GM12878 (cell line): Measurements from ENCODE around the gene ANKS1A. TPM values are rescaled to one million over a fixed set of nuclear protein-coding genes. Genes with fewer than 3 reads are reported as not detected.

ENCODE experiments used
- ATAC-seq: fragments of 200-7000 bp; cut with Tn5 transposase; 3 replicates; pipeline ENCODE4 v1.9.1; 2020; ENCODE audit warnings: mild to moderate bottlenecking, moderate library complexity
- BruUV-seq: library from RNA; stranded (reverse); fragments of 400-500 nt; replicated peaks from 2 replicates; lab custom pipeline; 2021; lab: Mats Ljungman, UMichigan
- CTCF ChIA-PET: fragments of 300-600 bp; sonication (Branson Sonifier 250); formaldehyde crosslinking; extraction: SDS; loops from one replicate; lab custom pipeline; 2021; ENCODE audit warnings: inconsistent platforms; lab: Yijun Ruan, JAX
- POLR2A ChIA-PET: fragments of 350-600 bp; formaldehyde crosslinking; extraction: SDS; loops from one replicate; lab custom pipeline; 2021; ENCODE audit warnings: inconsistent platforms; lab: Charles Lee
- RAD21 ChIA-PET: fragments of 300-600 bp; sonication (Branson Sonifier 250); formaldehyde crosslinking; loops from one replicate; lab custom pipeline; 2023; ENCODE audit warnings: antibody characterized with exemption; ENCODE audit not compliant: unreplicated experiment; lab: Charles Lee
- SMC1A ChIA-PET: fragments of 300-600 bp; sonication (Branson Sonifier 250); formaldehyde crosslinking; loops from one replicate; lab custom pipeline; 2023; ENCODE audit not compliant: unreplicated experiment, uncharacterized antibody; lab: Charles Lee
- DNase-seq: peaks from one replicate; pipeline ENCODE4 v3.0.0-alpha.2; 2011; ENCODE audit warnings: low read depth, low spot score
- FAIRE-seq: peaks from 3 replicates; lab custom pipeline; 2011; peaks lifted over from hg19 to GRCh38; lab: Jason Lieb, UNC
- H2AFZ ChIP-seq: 2 replicates; pipeline ENCODE4 v1.6.0; 2011; ENCODE audit warnings: low read depth, low read length, control low read depth; ENCODE audit not compliant: control insufficient read depth
- H3K27ac ChIP-seq: 2 replicates; pipeline ENCODE4 v1.5.1; 2011; ENCODE audit warnings: control low read depth; ENCODE audit not compliant: control insufficient read depth, insufficient read depth
- H3K27me3 ChIP-seq, 2 experiments: replicated peaks in 1 of 2; 2 replicates each; pipeline versions ENCODE4 v1.6.0 to v1.6.1; 2011; ENCODE audit warnings: low read length in 1 of 2; ENCODE audit not compliant: control insufficient read depth in 2 of 2, insufficient read depth in 2 of 2
- H3K36me3 ChIP-seq, 2 experiments: 2 replicates each; pipeline ENCODE4 v1.5.1; 2011; ENCODE audit warnings: low read length in 1 of 2; ENCODE audit not compliant: control insufficient read depth in 2 of 2, insufficient read depth in 2 of 2
- H3K4me1 ChIP-seq: 2 replicates; pipeline ENCODE4 v1.6.1; 2011; ENCODE audit warnings: mild to moderate bottlenecking, low read length, moderate library complexity, mixed read lengths; ENCODE audit not compliant: control insufficient read depth, insufficient read depth
- H3K4me2 ChIP-seq: 2 replicates; pipeline ENCODE4 v1.6.0; 2011; ENCODE audit warnings: control low read depth; ENCODE audit not compliant: control insufficient read depth, insufficient read depth
- H3K4me3 ChIP-seq: fragments of 200-600 bp; sonication (generic); 2 replicates; pipeline ENCODE4 v1.5.1; 2016
- H3K79me2 ChIP-seq: 2 replicates; pipeline ENCODE4 v1.6.0; 2011; ENCODE audit warnings: low read length; ENCODE audit not compliant: control insufficient read depth, insufficient read depth
- H3K9ac ChIP-seq: 2 replicates; pipeline ENCODE4 v1.8.0; 2011; ENCODE audit warnings: low read length, control low read depth, mixed read lengths; ENCODE audit not compliant: control insufficient read depth, insufficient read depth
- H3K9me3 ChIP-seq: replicated peaks from 3 replicates; pipeline ENCODE4 v1.5.1; 2011; ENCODE audit warnings: mild to moderate bottlenecking, low read length; ENCODE audit not compliant: control insufficient read depth, insufficient read depth
- H4K20me1 ChIP-seq: 2 replicates; pipeline ENCODE4 v1.6.0; 2011; ENCODE audit not compliant: control insufficient read depth, insufficient read depth
- BACH1 ChIP-seq: fragments of 450-650 bp; IDR thresholded peaks from 2 replicates; pipeline ENCODE4 v1.6.1; 2017; ENCODE audit warnings: mild to moderate bottlenecking, borderline replicate concordance
- EGR1 ChIP-seq, 2 experiments: IDR thresholded peaks; 1 replicate in 1 of 2; 2 replicates in 1 of 2; pipeline ENCODE4 v1.6.1; 2011 to 2012; ENCODE audit warnings: low read depth in 2 of 2, low read length in 2 of 2, borderline replicate concordance in 1 of 2, mild to moderate bottlenecking in 1 of 2, moderate library complexity in 1 of 2
- FOXK2 ChIP-seq: fragments of 450-650 bp; IDR thresholded peaks from 2 replicates; pipeline ENCODE4 v1.6.1; 2017; ENCODE audit warnings: mild to moderate bottlenecking, moderate library complexity
- PKNOX1 ChIP-seq: fragments of 450-650 bp; IDR thresholded peaks from 2 replicates; pipeline ENCODE4 v1.6.1; 2016; ENCODE audit warnings: mild to moderate bottlenecking
- POLR2AphosphoS5 ChIP-seq: IDR thresholded peaks from 2 replicates; pipeline ENCODE4 v1.6.1; 2011; ENCODE audit warnings: mild to moderate bottlenecking, low read length, inconsistent platforms
- RFX5 ChIP-seq: IDR thresholded peaks from 2 replicates; pipeline ENCODE4 v1.6.1; 2011; ENCODE audit warnings: low read depth, low read length, improper control_type of control experiment
- SIN3A ChIP-seq: IDR thresholded peaks from 2 replicates; pipeline ENCODE4 v1.6.1; 2012; ENCODE audit warnings: low read depth, low read length, improper control_type of control experiment
- TBL1XR1 ChIP-seq: IDR thresholded peaks from 2 replicates; pipeline ENCODE4 v1.6.1; 2012; ENCODE audit warnings: low read depth, low read length, improper control_type of control experiment
- TCF7 ChIP-seq: IDR thresholded peaks from 2 replicates; pipeline ENCODE4 v1.6.1; 2014; ENCODE audit warnings: antibody characterized with exemption, borderline replicate concordance
- ZNF622 ChIP-seq: fragments of 450-650 bp; IDR thresholded peaks from 2 replicates; pipeline ENCODE4 v1.6.1; 2017; ENCODE audit warnings: mild to moderate bottlenecking, inconsistent platforms
- ZSCAN29 ChIP-seq: fragments of 450-650 bp; IDR thresholded peaks from 2 replicates; pipeline ENCODE4 v1.6.1; 2017; ENCODE audit warnings: mild to moderate bottlenecking, moderate library complexity
- ZZZ3 ChIP-seq: IDR thresholded peaks from 2 replicates; pipeline ENCODE4 v1.6.1; 2011; ENCODE audit warnings: low read depth; ENCODE audit not compliant: control insufficient read depth, insufficient read length
- WGBS: methylation state at CpG from one replicate; pipeline ENCODE4 v1.1.6; 2016; ENCODE audit warnings: low lambda C conversion rate; ENCODE audit not compliant: insufficient replicate concordance, insufficient coverage; ENCODE audit errors: missing lambda C conversion rate; 5-methylcytosine and 5-hydroxymethylcytosine counted together
- in situ Hi-C: fragments of 300-500 bp; cut with MboI; formaldehyde crosslinking; loops from 9 replicates; pipeline ENCODE4 v1.14.3; 2018; ENCODE audit warnings: mixed read lengths
- intact Hi-C: fragments of 100-400 bp; cut with micrococcal nuclease; formaldehyde crosslinking; loops from one replicate; pipeline ENCODE4 v1.14.2; 2022; ENCODE audit not compliant: unreplicated experiment
- polyA plus RNA-seq, 11 experiments: library from polyadenylated mRNA; depleted of rRNA in 4 of 11; unstranded in 6 of 11; stranded (reverse) in 5 of 11; fragments of >200 nt; fragmentation: Nextera tagmentation in 4 of 11; fragmentation: Illumina TruSeq in 1 of 11; extraction: Ambion mirVana in 4 of 11; extraction: Trizol in 1 of 11; gene quantifications; 1 replicate in 1 of 11; 2 replicates in 10 of 11; pipeline versions ENCODE4 v1.2.1 to v1.2.3, GENCODE V29; 2011 to 2016; ENCODE audit warnings: inconsistent platforms in 2 of 11, missing spikeins in 2 of 11, low read depth in 1 of 11
- total RNA-seq, 4 experiments: library from RNA; depleted of rRNA in 3 of 4; stranded (reverse); fragments of >200 nt in 3 of 4; fragmentation: Illumina TruSeq in 1 of 4; extraction: Trizol in 1 of 4; gene quantifications; 2 replicates each; pipeline versions ENCODE4 v1.2.1 to v1.2.3, GENCODE V29; 2013 to 2021
- TF ChIP-seq, protein P1 (sequence below): IDR thresholded peaks from 2 replicates; pipeline ENCODE4 v1.6.1; 2012; ENCODE audit warnings: low read depth, low read length, improper control_type of control experiment
- TF ChIP-seq, protein P2 (sequence below): fragments of 450-650 bp; IDR thresholded peaks from 2 replicates; pipeline ENCODE4 v1.6.1; 2017; ENCODE audit warnings: antibody characterized with exemption, mild to moderate bottlenecking, moderate library complexity

ANKS1A gene
- total and polyA plus RNA-seq, 10 of the 15 experiments (the other 5 are each of a cell fraction or from before 2014, with no cell fraction given), result 0.60 to 7.0 (median 3.0) TPM

GRCh38 chr6:34900321-34901031 is 11.4 kb downstream of the ANKS1A start:
- TF ChIP-seq EGR1 (IDR thresholded peaks at IDR 0.05; ENCODE audit: borderline replicate concordance in 1 of 2, low read depth in 2 of 2, low read length in 2 of 2) (no peak), BACH1 (no peak), TCF7 (no peak), RFX5 (no peak), TBL1XR1 (no peak), POLR2AphosphoS5 (no peak), ZSCAN29 (no peak), FOXK2 (no peak), ZNF622 (no peak), ZZZ3 (no peak), SIN3A (no peak), PKNOX1 (no peak)
- TF ChIP-seq, protein P1, sequence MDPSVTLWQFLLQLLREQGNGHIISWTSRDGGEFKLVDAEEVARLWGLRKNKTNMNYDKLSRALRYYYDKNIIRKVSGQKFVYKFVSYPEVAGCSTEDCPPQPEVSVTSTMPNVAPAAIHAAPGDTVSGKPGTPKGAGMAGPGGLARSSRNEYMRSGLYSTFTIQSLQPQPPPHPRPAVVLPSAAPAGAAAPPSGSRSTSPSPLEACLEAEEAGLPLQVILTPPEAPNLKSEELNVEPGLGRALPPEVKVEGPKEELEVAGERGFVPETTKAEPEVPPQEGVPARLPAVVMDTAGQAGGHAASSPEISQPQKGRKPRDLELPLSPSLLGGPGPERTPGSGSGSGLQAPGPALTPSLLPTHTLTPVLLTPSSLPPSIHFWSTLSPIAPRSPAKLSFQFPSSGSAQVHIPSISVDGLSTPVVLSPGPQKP, result no peak
- TF ChIP-seq, protein P2, sequence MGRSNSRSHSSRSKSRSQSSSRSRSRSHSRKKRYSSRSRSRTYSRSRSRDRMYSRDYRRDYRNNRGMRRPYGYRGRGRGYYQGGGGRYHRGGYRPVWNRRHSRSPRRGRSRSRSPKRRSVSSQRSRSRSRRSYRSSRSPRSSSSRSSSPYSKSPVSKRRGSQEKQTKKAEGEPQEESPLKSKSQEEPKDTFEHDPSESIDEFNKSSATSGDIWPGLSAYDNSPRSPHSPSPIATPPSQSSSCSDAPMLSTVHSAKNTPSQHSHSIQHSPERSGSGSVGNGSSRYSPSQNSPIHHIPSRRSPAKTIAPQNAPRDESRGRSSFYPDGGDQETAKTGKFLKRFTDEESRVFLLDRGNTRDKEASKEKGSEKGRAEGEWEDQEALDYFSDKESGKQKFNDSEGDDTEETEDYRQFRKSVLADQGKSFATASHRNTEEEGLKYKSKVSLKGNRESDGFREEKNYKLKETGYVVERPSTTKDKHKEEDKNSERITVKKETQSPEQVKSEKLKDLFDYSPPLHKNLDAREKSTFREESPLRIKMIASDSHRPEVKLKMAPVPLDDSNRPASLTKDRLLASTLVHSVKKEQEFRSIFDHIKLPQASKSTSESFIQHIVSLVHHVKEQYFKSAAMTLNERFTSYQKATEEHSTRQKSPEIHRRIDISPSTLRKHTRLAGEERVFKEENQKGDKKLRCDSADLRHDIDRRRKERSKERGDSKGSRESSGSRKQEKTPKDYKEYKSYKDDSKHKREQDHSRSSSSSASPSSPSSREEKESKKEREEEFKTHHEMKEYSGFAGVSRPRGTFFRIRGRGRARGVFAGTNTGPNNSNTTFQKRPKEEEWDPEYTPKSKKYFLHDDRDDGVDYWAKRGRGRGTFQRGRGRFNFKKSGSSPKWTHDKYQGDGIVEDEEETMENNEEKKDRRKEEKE, result no peak
- no peaks in the 10 kb centered on the region for H4K20me1 ChIP-seq
- H3K9me3 ChIP-seq, result no peaks in the 10 kb centered on the region
- RAD21 ChIA-PET, result no interaction called here
- no peak overlapping the region for H3K4me2 ChIP-seq
- no peak overlapping the region for H2AFZ ChIP-seq
- POLR2A ChIA-PET, result interaction anchor here (0.7 to 1.5 kb wide), 2 partner anchors 12 to 477 kb away, joined by 3 read pairs; partner anchors contain the start of gene TAF11
- in situ Hi-C loops, result no loop called here
- H3K36me3 ChIP-seq, result no peaks in the 10 kb centered on the region
- intact Hi-C loops, result no loop called here
- no peak for DNase-seq
- FAIRE-seq, result no peak
- ATAC-seq, result no peak
- no TSS peak for BruUV-seq
- H3K9ac ChIP-seq, result no peak overlapping the region
- H3K4me1 ChIP-seq, result no peaks in the 10 kb centered on the region
- H3K27ac ChIP-seq, result no peak overlapping the region
- SMC1A ChIA-PET, result interaction anchor here (1.9 kb wide), 1 partner anchor 8 kb away, joined by 6 read pairs; no protein-coding TSS in a partner anchor
- no peaks in the 10 kb centered on the region for H3K27me3 ChIP-seq
- H3K4me3 ChIP-seq, result no peak overlapping the region
- CTCF ChIA-PET, result interaction anchor here (0.6 kb wide), 1 partner anchor 10 kb away, joined by 3 read pairs; no protein-coding TSS in a partner anchor
- H3K79me2 ChIP-seq, result no peaks in the 10 kb centered on the region
- WGBS, result 94% methylated on average over 4 of the region's 4 CpGs
